Mesenchymal stem cell (in vitro differentiated cells and primary cell): ENCODE results near the gene LAYN.

ENCODE experiments used
- DNase-seq: peaks from one replicate; pipeline ENCODE4 v3.0.0-alpha.2; 2013
- H2AFZ ChIP-seq: one replicate; pipeline ENCODE4 v1.6.1; 2013; ENCODE audit warnings: low read depth, mild to moderate bottlenecking, control low read depth, inconsistent platforms, low read length, moderate library complexity
- H2AK5ac ChIP-seq: 2 replicates; pipeline ENCODE4 v1.6.1; 2013; ENCODE audit warnings: low read length, moderate library complexity, mild to moderate bottlenecking, inconsistent platforms; ENCODE audit not compliant: severe bottlenecking
- H2BK120ac ChIP-seq: one replicate; pipeline ENCODE4 v1.6.1; 2013; ENCODE audit warnings: low read depth, mild to moderate bottlenecking, inconsistent platforms, low read length, moderate library complexity
- H2BK12ac ChIP-seq, 2 experiments: one replicate each; pipeline ENCODE4 v1.6.1; 2013; ENCODE audit warnings: inconsistent platforms in 2 of 2, low read length in 2 of 2, mild to moderate bottlenecking in 2 of 2, moderate library complexity in 2 of 2, control low read depth in 1 of 2
- H2BK15ac ChIP-seq: one replicate; pipeline ENCODE4 v1.6.1; 2013; ENCODE audit warnings: mild to moderate bottlenecking, low read depth, inconsistent platforms; ENCODE audit not compliant: poor library complexity, severe bottlenecking
- H2BK5ac ChIP-seq: 2 replicates; pipeline ENCODE4 v1.6.1; 2013; ENCODE audit warnings: low read depth, mild to moderate bottlenecking, low read length, control low read depth, inconsistent platforms; ENCODE audit not compliant: poor library complexity, severe bottlenecking
- H3K14ac ChIP-seq, 2 experiments: one replicate each; pipeline ENCODE4 v1.6.1; 2013; ENCODE audit warnings: inconsistent platforms in 2 of 2, low read length in 2 of 2, control low read depth in 1 of 2, mild to moderate bottlenecking in 1 of 2, moderate library complexity in 1 of 2
- H3K18ac ChIP-seq, 2 experiments: one replicate each; pipeline ENCODE4 v1.6.1; 2013; ENCODE audit warnings: inconsistent platforms in 2 of 2, low read length in 2 of 2, control low read depth in 1 of 2, low read depth in 1 of 2, mild to moderate bottlenecking in 1 of 2
- H3K23ac ChIP-seq, 2 experiments: one replicate each; pipeline ENCODE4 v1.6.1; 2013; ENCODE audit warnings: inconsistent platforms in 2 of 2, low read length in 2 of 2, mild to moderate bottlenecking in 2 of 2, moderate library complexity in 2 of 2, control low read depth in 1 of 2
- H3K27ac ChIP-seq: 2 replicates; pipeline ENCODE4 v1.5.1; 2013; ENCODE audit warnings: mild to moderate bottlenecking, moderate library complexity, low read length, control low read depth, inconsistent platforms; ENCODE audit not compliant: poor library complexity, severe bottlenecking
- H3K27me3 ChIP-seq, 2 experiments: 2 replicates each; pipeline versions ENCODE4 v1.6.1 to v1.7.0; 2013; ENCODE audit warnings: low read length in 2 of 2, mild to moderate bottlenecking in 2 of 2, moderate library complexity in 2 of 2, control low read depth in 1 of 2, inconsistent platforms in 1 of 2; ENCODE audit not compliant: control insufficient read depth in 1 of 2, insufficient read depth in 1 of 2
- H3K36me3 ChIP-seq, 2 experiments: 2 replicates each; pipeline versions ENCODE4 v1.6.1 to v1.7.0; 2013; ENCODE audit warnings: low read length in 2 of 2, control low read depth in 1 of 2, inconsistent platforms in 1 of 2, low read depth in 1 of 2, mild to moderate bottlenecking in 1 of 2; ENCODE audit not compliant: insufficient read depth in 2 of 2, control insufficient read depth in 1 of 2
- H3K4ac ChIP-seq, 2 experiments: one replicate each; pipeline ENCODE4 v1.6.1; 2013; ENCODE audit warnings: inconsistent platforms in 2 of 2, low read length in 2 of 2, mild to moderate bottlenecking in 2 of 2, moderate library complexity in 2 of 2, control low read depth in 1 of 2, low read depth in 1 of 2
- H3K4me1 ChIP-seq: 2 replicates; pipeline ENCODE4 v1.6.1; 2013; ENCODE audit warnings: low read depth, low read length, control low read depth; ENCODE audit not compliant: control insufficient read depth, insufficient read depth
- H3K4me2 ChIP-seq: 2 replicates; pipeline ENCODE4 v1.6.1; 2013; ENCODE audit warnings: low read length, mild to moderate bottlenecking, inconsistent platforms; ENCODE audit not compliant: poor library complexity, severe bottlenecking
- H3K4me3 ChIP-seq, 2 experiments: 2 replicates each; pipeline versions ENCODE4 v1.5.1 to v1.7.0; 2013; ENCODE audit warnings: low read length in 2 of 2, mild to moderate bottlenecking in 2 of 2, control low read depth in 1 of 2, low read depth in 1 of 2; ENCODE audit not compliant: insufficient read depth in 1 of 2
- H3K79me1 ChIP-seq: replicated peaks from 2 replicates; pipeline ENCODE4 v1.6.1; 2013; ENCODE audit warnings: mild to moderate bottlenecking, control low read depth, low read length, inconsistent platforms; ENCODE audit not compliant: poor library complexity, severe bottlenecking
- H3K9ac ChIP-seq: 2 replicates; pipeline ENCODE4 v1.7.0; 2013; ENCODE audit warnings: mild to moderate bottlenecking, low read length, moderate library complexity
- H3K9me3 ChIP-seq: 2 replicates; pipeline ENCODE4 v1.7.0; 2013; ENCODE audit warnings: mild to moderate bottlenecking, low read length; ENCODE audit not compliant: control insufficient read depth
- H4K8ac ChIP-seq: one replicate; pipeline ENCODE4 v1.6.1; 2013; ENCODE audit warnings: inconsistent platforms, mild to moderate bottlenecking, low read length, moderate library complexity
- H4K91ac ChIP-seq: one replicate; pipeline ENCODE4 v1.6.1; 2013; ENCODE audit warnings: mild to moderate bottlenecking, low read length, inconsistent platforms
- WGBS: methylation state at CpG from one replicate; pipeline ENCODE4 v1.1.7; 2013; ENCODE audit warnings: mixed read lengths; 5-methylcytosine and 5-hydroxymethylcytosine counted together

LAYN gene

GRCh38 chr11:111566324-111566723 lies 25.8 kb downstream of the LAYN start:
- no peak overlapping the region for H2BK15ac ChIP-seq
- H2BK12ac ChIP-seq, result peak overlapping the region in 1 of 2 experiments; percentile 57
- H4K8ac ChIP-seq, result no peak overlapping the region
- H3K23ac ChIP-seq, result no peak overlapping the region
- no peak overlapping the region for H3K14ac ChIP-seq
- WGBS, result 81% methylated on average over 6 of the region's 7 CpGs
- H3K36me3 ChIP-seq, result peaks cover 0 to 7% of the 10 kb centered on the region in 2 experiments
- no peak overlapping the region for H2AFZ ChIP-seq
- peak overlapping the region; percentile 46 for H2AK5ac ChIP-seq
- no peaks in the 10 kb centered on the region for H3K27me3 ChIP-seq
- H3K4me3 ChIP-seq, result no peak overlapping the region
- H2BK120ac ChIP-seq, result no peak overlapping the region
- no peaks in the 10 kb centered on the region for H3K9me3 ChIP-seq
- peaks cover 11% of the 10 kb centered on the region for H3K4me1 ChIP-seq
- no peak overlapping the region for H3K4me2 ChIP-seq
- no peak overlapping the region for H4K91ac ChIP-seq
- DNase-seq, result no peak
- H3K9ac ChIP-seq, result no peak overlapping the region
- H3K27ac ChIP-seq, result no peak overlapping the region
- no peak overlapping the region for H3K18ac ChIP-seq
- H2BK5ac ChIP-seq, result no peak overlapping the region
- H3K79me1 ChIP-seq, result no peaks in the 10 kb centered on the region
- H3K4ac ChIP-seq, result no peak overlapping the region

DNA sequence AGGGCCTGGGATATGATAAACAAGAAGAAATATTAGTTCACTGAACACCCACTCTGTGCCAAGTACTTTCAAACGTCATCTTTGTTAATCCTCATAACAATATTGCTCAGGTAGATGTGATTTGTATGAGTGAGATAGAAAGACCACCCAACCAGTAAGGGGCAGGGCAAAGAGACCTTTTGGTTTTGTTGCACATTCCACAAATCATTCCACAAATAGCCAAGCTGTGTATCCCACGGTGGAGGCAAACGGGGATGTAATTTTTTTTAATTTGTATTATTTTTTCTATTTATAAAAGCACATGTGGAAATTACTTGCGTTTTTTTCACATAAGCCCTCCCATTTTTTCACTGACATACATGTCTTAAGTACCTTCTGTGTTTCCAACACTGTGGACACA lies 29.0 kb downstream of the LAYN start:
- Histone ChIP-seq H3K9me3 (no peaks in the 10 kb centered on the region), H3K4me1 (peaks cover 9% of the 10 kb centered on the region), H3K23ac (no peak overlapping the region), H2BK5ac (no peak overlapping the region), H3K14ac (no peak overlapping the region), H3K27ac (no peak overlapping the region), H4K8ac (no peak overlapping the region), H3K18ac (no peak overlapping the region), H2BK12ac (no peak overlapping the region), H2BK120ac (no peak overlapping the region), H3K27me3 (no peaks in the 10 kb centered on the region), H3K4me3 (no peak overlapping the region), H2AK5ac (no peak overlapping the region), H4K91ac (no peak overlapping the region), H3K36me3 (no peaks in the 10 kb centered on the region), H2AFZ (no peak overlapping the region), H3K4ac (no peak overlapping the region), H3K4me2 (no peak overlapping the region), H3K79me1 (no peaks in the 10 kb centered on the region), H2BK15ac (no peak overlapping the region), H3K9ac (no peak overlapping the region)
- 74% methylated on average over 1 of the region's 4 CpGs for WGBS
- no peak for DNase-seq

GRCh38 chr11:111570796-111571195 lies 30.3 kb downstream of the LAYN start:
- Histone ChIP-seq H3K18ac (no peak overlapping the region), H4K8ac (no peak overlapping the region), H3K4me3 (no peak overlapping the region), H2AK5ac (no peak overlapping the region), H3K36me3 (no peaks in the 10 kb centered on the region), H3K27ac (no peak overlapping the region), H3K23ac (no peak overlapping the region), H2AFZ (no peak overlapping the region), H2BK120ac (no peak overlapping the region), H3K9ac (no peak overlapping the region), H4K91ac (no peak overlapping the region), H3K27me3 (no peaks in the 10 kb centered on the region), H2BK5ac (no peak overlapping the region), H2BK15ac (no peak overlapping the region), H2BK12ac (no peak overlapping the region), H3K4me1 (peaks cover 9% of the 10 kb centered on the region), H3K9me3 (no peaks in the 10 kb centered on the region), H3K79me1 (no peaks in the 10 kb centered on the region), H3K4me2 (no peak overlapping the region), H3K14ac (no peak overlapping the region), H3K4ac (no peak overlapping the region)
- DNase-seq, result no peak
- WGBS, result 90% methylated on average over 2 of the region's 6 CpGs

- Histone ChIP-seq H3K36me3 (no peaks in the 10 kb centered on the region), H2BK12ac (no peak overlapping the region), H3K4me2 (no peak overlapping the region), H3K4me1 (peaks cover 8% of the 10 kb centered on the region), H2BK15ac (no peak overlapping the region), H3K14ac (no peak overlapping the region), H3K23ac (no peak overlapping the region), H2BK5ac (no peak overlapping the region), H2AFZ (no peak overlapping the region), H3K4ac (no peak overlapping the region), H4K91ac (no peak overlapping the region), H2AK5ac (no peak overlapping the region), H3K9me3 (no peaks in the 10 kb centered on the region), H3K27me3 (no peaks in the 10 kb centered on the region), H4K8ac (peak overlapping the region; percentile 72), H3K4me3 (no peak overlapping the region), H3K79me1 (no peaks in the 10 kb centered on the region), H3K27ac (no peak overlapping the region), H3K18ac (no peak overlapping the region), H3K9ac (no peak overlapping the region), H2BK120ac (no peak overlapping the region)
- no peak for DNase-seq
- WGBS, result 89% methylated on average over 4 of the region's 6 CpGs
Measured at GRCh38 chr11:111571829-111572501, 31.4 kb downstream of the LAYN start.
